Endodermal cell (in vitro differentiated cells): ENCODE measurements around the gene MBD6. TPM values are rescaled to one million over a fixed set of nuclear protein-coding genes. Genes with fewer than 3 reads are reported as not detected.

Experiments
- DNase-seq: peaks from one replicate; pipeline ENCODE4 v3.0.0-alpha.2; 2017
- H3K27ac ChIP-seq: 2 replicates; pipeline ENCODE4 v1.5.1; 2013; ENCODE audit warnings: mild to moderate bottlenecking, low read depth, low read length, moderate library complexity
- H3K27me3 ChIP-seq: 2 replicates; pipeline ENCODE4 v1.6.1; 2013; ENCODE audit warnings: mild to moderate bottlenecking, low read length, moderate library complexity; ENCODE audit not compliant: insufficient read depth, control insufficient read depth, poor library complexity, severe bottlenecking
- H3K36me3 ChIP-seq: 2 replicates; pipeline ENCODE4 v1.7.0; 2013; ENCODE audit warnings: mild to moderate bottlenecking, low read length, moderate library complexity; ENCODE audit not compliant: control insufficient read depth, insufficient read depth
- H3K4me1 ChIP-seq: one replicate; pipeline ENCODE4 v1.7.0; 2013; ENCODE audit warnings: low read length; ENCODE audit not compliant: control insufficient read depth, insufficient read depth
- H3K4me3 ChIP-seq: 2 replicates; pipeline ENCODE4 v1.5.1; 2013; ENCODE audit warnings: mild to moderate bottlenecking, low read length, moderate library complexity
- H3K9ac ChIP-seq: 2 replicates; pipeline ENCODE4 v1.6.1; 2013; ENCODE audit warnings: mild to moderate bottlenecking, low read length, moderate library complexity; ENCODE audit not compliant: poor library complexity, severe bottlenecking; ENCODE audit errors: extremely low read depth
- H3K9me3 ChIP-seq: 2 replicates; pipeline ENCODE4 v1.6.1; 2013; ENCODE audit warnings: mild to moderate bottlenecking, low read length, moderate library complexity; ENCODE audit not compliant: control insufficient read depth
- H3K27ac Mint-ChIP-seq: 2 replicates; pipeline ENCODE4 v1.8.0; 2020; ENCODE audit warnings: mixed read lengths
- H3K27me3 Mint-ChIP-seq: 2 replicates; pipeline ENCODE4 v1.8.0; 2021; ENCODE audit warnings: mild to moderate bottlenecking, mixed read lengths; ENCODE audit not compliant: insufficient read depth
- H3K36me3 Mint-ChIP-seq: 2 replicates; pipeline ENCODE4 v1.8.0; 2020; ENCODE audit warnings: low read depth, mixed read lengths
- H3K4me1 Mint-ChIP-seq: 2 replicates; pipeline ENCODE4 v1.8.0; 2020; ENCODE audit warnings: mixed read lengths
- H3K4me3 Mint-ChIP-seq: 2 replicates; pipeline ENCODE4 v1.8.0; 2020; ENCODE audit warnings: mild to moderate bottlenecking, moderate library complexity, mixed read lengths
- H3K9me3 Mint-ChIP-seq: 2 replicates; pipeline ENCODE4 v1.8.0; 2020; ENCODE audit warnings: mild to moderate bottlenecking, mixed read lengths
- WGBS, 2 experiments: methylation state at CpG; one replicate each; pipeline versions ENCODE4 v1.1.5 to v1.1.7; 2013; ENCODE audit warnings: missing lambda C conversion rate in 2 of 2, mixed read lengths in 1 of 2; ENCODE audit not compliant: insufficient coverage in 1 of 2, insufficient read length in 1 of 2; 5-methylcytosine and 5-hydroxymethylcytosine counted together
- total RNA-seq, 2 donors: library from RNA; stranded (reverse); fragmentation: NEBNext Ultra II Directional in 1 of 2; extraction: Animal tissue kit (Norgen Biotek cat#: 25700) in 1 of 2; gene quantifications; 2 replicates in 1 of 2; 3 replicates in 1 of 2; pipeline ENCODE4 v1.2.1, GENCODE V29; 2021
- TF ChIP-seq, protein P1 (sequence below): fragments of 200-600 bp; sonication (generic); conservative IDR thresholded peaks from 2 replicates; pipeline ENCODE4 v1.5.0; 2021; ENCODE audit warnings: antibody characterized with exemption, mild to moderate bottlenecking

The MBD6 gene
- total RNA-seq, 2 donors from 2014 or later = 49.2 to 88.2 TPM

DNA sequence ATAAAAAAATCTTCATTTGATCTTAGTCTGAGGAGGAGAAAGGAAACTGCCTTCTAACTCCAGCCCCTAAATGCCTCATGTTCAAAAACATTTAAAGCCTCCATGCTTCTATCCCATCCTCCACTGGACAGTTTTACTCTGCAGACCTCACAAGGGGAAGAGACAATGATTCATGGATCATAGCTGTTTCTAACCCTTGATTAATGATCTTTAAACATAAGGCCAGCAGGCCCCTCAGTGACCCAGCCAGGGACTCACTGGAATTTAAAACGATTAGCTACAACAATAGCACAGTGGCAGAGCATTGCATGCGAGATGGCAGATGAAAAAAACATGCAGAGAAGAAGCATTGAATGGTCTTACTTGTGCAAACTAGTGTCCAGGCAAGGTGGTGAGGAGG, 18.4 kb downstream of the MBD6 start:
- Mint-ChIP-seq H3K27ac (no peak overlapping the region), H3K4me3 (no peak overlapping the region), H3K36me3 (peaks cover 44% of the 10 kb centered on the region), H3K4me1 (peaks cover 4% of the 10 kb centered on the region), H3K27me3 (no peaks in the 10 kb centered on the region), H3K9me3 (no peaks in the 10 kb centered on the region)
- no peak for DNase-seq
- TF ChIP-seq, protein P1, sequence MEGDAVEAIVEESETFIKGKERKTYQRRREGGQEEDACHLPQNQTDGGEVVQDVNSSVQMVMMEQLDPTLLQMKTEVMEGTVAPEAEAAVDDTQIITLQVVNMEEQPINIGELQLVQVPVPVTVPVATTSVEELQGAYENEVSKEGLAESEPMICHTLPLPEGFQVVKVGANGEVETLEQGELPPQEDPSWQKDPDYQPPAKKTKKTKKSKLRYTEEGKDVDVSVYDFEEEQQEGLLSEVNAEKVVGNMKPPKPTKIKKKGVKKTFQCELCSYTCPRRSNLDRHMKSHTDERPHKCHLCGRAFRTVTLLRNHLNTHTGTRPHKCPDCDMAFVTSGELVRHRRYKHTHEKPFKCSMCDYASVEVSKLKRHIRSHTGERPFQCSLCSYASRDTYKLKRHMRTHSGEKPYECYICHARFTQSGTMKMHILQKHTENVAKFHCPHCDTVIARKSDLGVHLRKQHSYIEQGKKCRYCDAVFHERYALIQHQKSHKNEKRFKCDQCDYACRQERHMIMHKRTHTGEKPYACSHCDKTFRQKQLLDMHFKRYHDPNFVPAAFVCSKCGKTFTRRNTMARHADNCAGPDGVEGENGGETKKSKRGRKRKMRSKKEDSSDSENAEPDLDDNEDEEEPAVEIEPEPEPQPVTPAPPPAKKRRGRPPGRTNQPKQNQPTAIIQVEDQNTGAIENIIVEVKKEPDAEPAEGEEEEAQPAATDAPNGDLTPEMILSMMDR = no peak
- H3K9me3 ChIP-seq = no peaks in the 10 kb centered on the region
- H3K27ac ChIP-seq = no peak overlapping the region
- 86 to 89% methylated on average over 2 of the region's 2 CpGs for WGBS, 2 experiments
- H3K27me3 ChIP-seq = no peaks in the 10 kb centered on the region
- H3K36me3 ChIP-seq = peaks cover 59% of the 10 kb centered on the region
- H3K9ac ChIP-seq = no peak overlapping the region
- H3K4me1 ChIP-seq = peaks cover under 1% of the 10 kb centered on the region
- H3K4me3 ChIP-seq = no peak overlapping the region

DNA sequence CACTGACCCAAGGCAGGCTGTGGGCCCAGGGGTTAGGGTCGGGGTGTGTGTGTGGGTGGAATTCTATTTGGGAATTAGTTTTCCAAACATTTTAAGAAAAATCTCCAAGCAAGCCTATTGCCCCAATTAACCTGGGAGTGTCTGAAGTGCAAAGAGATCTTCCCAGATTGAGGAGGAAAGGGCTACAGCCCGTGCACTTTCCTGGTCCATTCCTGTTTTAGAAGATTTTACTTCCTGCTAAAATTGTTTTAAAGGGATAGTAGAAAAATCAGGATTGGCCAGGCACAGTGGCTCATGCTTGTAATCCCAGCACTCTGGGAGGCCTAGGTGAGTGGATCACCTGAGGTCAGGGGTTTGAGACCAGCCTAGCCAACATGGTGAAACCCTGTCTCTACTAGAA, 19.1 kb downstream of the MBD6 start:
- Mint-ChIP-seq H3K4me1 (peaks cover 9% of the 10 kb centered on the region), H3K36me3 (peaks cover 37% of the 10 kb centered on the region), H3K9me3 (no peaks in the 10 kb centered on the region), H3K27me3 (no peaks in the 10 kb centered on the region), H3K4me3 (no peak overlapping the region), H3K27ac (no peak overlapping the region)
- no peak overlapping the region for H3K9ac ChIP-seq
- WGBS, 2 experiments = 82 to 100% methylated on average over 1 of the region's 2 CpGs
- TF ChIP-seq, protein P1 = no peak
- H3K4me1 ChIP-seq = peaks cover 4% of the 10 kb centered on the region
- no peaks in the 10 kb centered on the region for H3K9me3 ChIP-seq
- DNase-seq = no peak
- peaks cover 52% of the 10 kb centered on the region for H3K36me3 ChIP-seq
- no peak overlapping the region for H3K27ac ChIP-seq
- H3K4me3 ChIP-seq = no peak overlapping the region
- H3K27me3 ChIP-seq = no peaks in the 10 kb centered on the region

DNA sequence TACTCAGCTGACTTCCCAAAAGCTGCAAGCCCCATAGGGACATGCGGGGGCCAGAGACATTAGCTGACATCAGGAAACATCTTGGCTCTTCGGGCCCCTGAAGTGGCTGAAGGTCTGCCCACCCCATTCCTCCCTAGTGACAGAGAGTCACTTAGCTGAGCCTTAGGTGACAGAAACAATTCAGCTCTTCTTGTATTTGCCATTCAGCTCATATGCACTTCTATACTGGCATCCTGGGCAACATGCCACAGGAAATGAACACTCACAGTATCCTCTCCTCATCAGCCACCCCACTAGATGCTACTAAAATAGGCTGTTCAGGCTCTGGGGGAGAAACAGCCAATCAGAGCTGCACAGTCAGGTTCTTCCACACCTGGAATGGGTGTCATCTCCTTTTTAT, 21.0 kb downstream of the MBD6 start:
- no peak overlapping the region for H3K27ac ChIP-seq
- H3K4me3 ChIP-seq = no peak overlapping the region
- H3K27me3 ChIP-seq = peaks cover 11% of the 10 kb centered on the region
- Mint-ChIP-seq H3K27ac (no peak overlapping the region), H3K9me3 (no peaks in the 10 kb centered on the region), H3K4me3 (no peak overlapping the region), H3K27me3 (peaks cover 12% of the 10 kb centered on the region), H3K4me1 (peaks cover 12% of the 10 kb centered on the region), H3K36me3 (peaks cover 25% of the 10 kb centered on the region)
- DNase-seq = no peak
- no peak overlapping the region for H3K9ac ChIP-seq
- peaks cover 41% of the 10 kb centered on the region for H3K36me3 ChIP-seq
- TF ChIP-seq, protein P1 = no peak
- peaks cover 4% of the 10 kb centered on the region for H3K4me1 ChIP-seq
- no peaks in the 10 kb centered on the region for H3K9me3 ChIP-seq
- WGBS, 2 experiments = 95 to 97% methylated on average over 2 of the region's 2 CpGs
